Smooth muscle cell of trachea (primary cell): ENCODE data around the gene HLA-DQB2. TPM values are rescaled to one million over a fixed set of nuclear protein-coding genes. Genes with fewer than 3 reads are reported as not detected.

Experiments used
- total RNA-seq: library from RNA; depleted of rRNA; stranded (reverse); fragments of >200 nt; gene quantifications from 2 replicates; pipeline ENCODE4 v1.2.1, GENCODE V29; 2014

The HLA-DQB2 gene
- not detected in 2 replicates for total RNA-seq

GRCh38 chr6:32763421-32763820 is at the start of gene HLA-DQB2:
HLA-DQB2 (minus strand) TSS chr6:32763532; CDS start chr6:32763470, 62 bp downstream.

DNA sequence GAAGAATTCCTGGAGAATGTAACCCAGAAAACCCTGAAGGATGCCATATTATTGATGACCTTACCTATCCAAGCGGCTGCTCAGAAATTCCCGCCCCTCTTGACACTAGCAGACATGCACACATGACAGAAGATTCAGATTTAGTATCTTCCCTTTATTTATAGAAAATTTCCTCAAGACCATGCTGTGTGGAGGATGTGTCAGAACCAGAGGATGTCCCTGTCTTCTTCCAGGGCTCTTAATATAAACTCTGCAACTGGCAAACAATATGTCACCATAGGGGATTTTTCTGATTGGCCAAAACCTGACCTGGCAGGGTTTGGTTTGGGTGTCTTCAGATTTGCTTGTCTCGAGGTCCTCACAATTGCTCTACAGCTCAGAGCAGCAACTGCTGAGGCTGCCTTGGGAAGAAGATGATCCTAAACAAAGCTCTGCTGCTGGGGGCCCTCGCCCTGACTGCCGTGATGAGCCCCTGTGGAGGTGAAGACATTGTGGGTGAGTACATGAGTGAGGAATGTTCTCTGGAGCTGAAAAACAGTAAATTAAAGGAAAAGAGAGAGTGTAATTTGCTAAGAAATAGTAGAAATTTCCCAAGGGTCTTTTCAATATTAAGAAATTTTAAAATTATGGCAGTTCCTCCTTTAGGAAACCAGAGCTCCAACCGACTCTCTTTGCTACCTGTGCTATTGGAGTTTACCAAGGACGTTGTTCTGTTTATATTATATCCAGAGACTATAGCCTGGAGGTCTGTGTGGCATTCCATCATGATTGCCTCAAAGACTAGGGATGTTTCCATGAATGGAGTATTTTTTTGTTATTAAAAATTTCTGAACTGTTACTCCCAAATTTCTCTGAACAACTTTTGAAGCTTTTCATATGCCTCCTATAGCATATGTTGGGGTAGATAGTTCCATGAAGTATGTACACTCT is 22.0 kb downstream of the HLA-DQB2 start, which contains the start of gene HLA-DQA2:
HLA-DQA2 (plus strand) TSS at position 361 of the 930 bp plus-strand sequence; CDS start at position 414, 53 bp downstream.

Other genes with a start within 250 kb of the HLA-DQB2 start
- gene HLA-DRB5, start 233.2 kb downstream of the HLA-DQB2 start, total RNA-seq: 0.15 TPM in 1 of 2 replicates, not detected in the other
- gene HLA-DRB1, start 173.7 kb downstream of the HLA-DQB2 start, total RNA-seq: 0.17 TPM in 1 of 2 replicates, not detected in the other
- gene HLA-DQA1, start 126.1 kb downstream of the HLA-DQB2 start, total RNA-seq: not detected in 2 replicates
- gene HLA-DQB1, start 96.9 kb downstream of the HLA-DQB2 start, total RNA-seq: not detected in 2 replicates
- not detected in 2 replicates for gene HLA-DQA2, start 22.1 kb downstream of the HLA-DQB2 start, total RNA-seq
- gene HLA-DOB, start 53.5 kb upstream of the HLA-DQB2 start, total RNA-seq: 0.29 TPM in 1 of 2 replicates, not detected in the other
- gene TAP2, start 75.2 kb upstream of the HLA-DQB2 start, total RNA-seq: 24.3 and 29.1 TPM in 2 replicates
- 54.6 and 59.8 TPM in 2 replicates for gene PSMB8, start 80.5 kb upstream of the HLA-DQB2 start, total RNA-seq
- 40.3 and 73.8 TPM in 2 replicates for gene TAP1, start 90.2 kb upstream of the HLA-DQB2 start, total RNA-seq
- gene PSMB9, start 90.7 kb upstream of the HLA-DQB2 start, total RNA-seq: 37.2 and 42.3 TPM in 2 replicates
- gene HLA-DMB, start 177.5 kb upstream of the HLA-DQB2 start, total RNA-seq: 0.50 and 1.5 TPM in 2 replicates
- gene HLA-DMA, start 189.6 kb upstream of the HLA-DQB2 start, total RNA-seq: 4.7 and 14.1 TPM in 2 replicates
- 102 and 104 TPM in 2 replicates for gene BRD2, start 205.1 kb upstream of the HLA-DQB2 start, total RNA-seq
- gene HLA-DOA, start 246.1 kb upstream of the HLA-DQB2 start, total RNA-seq: under 0.01 TPM in 1 of 2 replicates, not detected in the other